NB4 (cell line): ENCODE measurements around the gene PPIL4.
"Not testable (repeated sequence)": the region's sequence is repeated elsewhere in the genome, so short reads cannot be mapped to it uniquely, and the experiment has no call there.

Experiments
- CTCF ChIP-seq: IDR thresholded peaks from one replicate; pipeline ENCODE4 v1.5.1; 2012; ENCODE audit warnings: low read depth, low read length
- MAX ChIP-seq: IDR thresholded peaks from 2 replicates; pipeline ENCODE4 v1.6.1; 2011; ENCODE audit warnings: low read depth, low read length
- MYC ChIP-seq: IDR thresholded peaks from 2 replicates; pipeline ENCODE4 v1.6.1; 2011; ENCODE audit warnings: low read depth, low read length
- POLR2A ChIP-seq: IDR thresholded peaks from 2 replicates; pipeline ENCODE4 v1.6.1; 2011; ENCODE audit warnings: mild to moderate bottlenecking; ENCODE audit not compliant: insufficient read length; ENCODE audit errors: extremely low read depth

- TF ChIP-seq POLR2A, CTCF, MAX, MYC: not testable (repeated sequence)
Observed at GRCh38 chr6:149495349-149496016, 50.4 kb downstream of the PPIL4 start.
